HG02588 (cell line): ENCODE results near the gene ASPG.
"Not testable (repeated sequence)": the region's sequence is repeated elsewhere in the genome, so short reads cannot be mapped to it uniquely, and the experiment has no call there.

Experiments used
- ATAC-seq: cut with Tn5 transposase; IDR thresholded peaks from one replicate; pipeline ENCODE4 v1.9.1; 2021; ENCODE audit warnings: mild to moderate bottlenecking, moderate library complexity; ENCODE audit not compliant: unreplicated experiment

The ASPG gene

DNA sequence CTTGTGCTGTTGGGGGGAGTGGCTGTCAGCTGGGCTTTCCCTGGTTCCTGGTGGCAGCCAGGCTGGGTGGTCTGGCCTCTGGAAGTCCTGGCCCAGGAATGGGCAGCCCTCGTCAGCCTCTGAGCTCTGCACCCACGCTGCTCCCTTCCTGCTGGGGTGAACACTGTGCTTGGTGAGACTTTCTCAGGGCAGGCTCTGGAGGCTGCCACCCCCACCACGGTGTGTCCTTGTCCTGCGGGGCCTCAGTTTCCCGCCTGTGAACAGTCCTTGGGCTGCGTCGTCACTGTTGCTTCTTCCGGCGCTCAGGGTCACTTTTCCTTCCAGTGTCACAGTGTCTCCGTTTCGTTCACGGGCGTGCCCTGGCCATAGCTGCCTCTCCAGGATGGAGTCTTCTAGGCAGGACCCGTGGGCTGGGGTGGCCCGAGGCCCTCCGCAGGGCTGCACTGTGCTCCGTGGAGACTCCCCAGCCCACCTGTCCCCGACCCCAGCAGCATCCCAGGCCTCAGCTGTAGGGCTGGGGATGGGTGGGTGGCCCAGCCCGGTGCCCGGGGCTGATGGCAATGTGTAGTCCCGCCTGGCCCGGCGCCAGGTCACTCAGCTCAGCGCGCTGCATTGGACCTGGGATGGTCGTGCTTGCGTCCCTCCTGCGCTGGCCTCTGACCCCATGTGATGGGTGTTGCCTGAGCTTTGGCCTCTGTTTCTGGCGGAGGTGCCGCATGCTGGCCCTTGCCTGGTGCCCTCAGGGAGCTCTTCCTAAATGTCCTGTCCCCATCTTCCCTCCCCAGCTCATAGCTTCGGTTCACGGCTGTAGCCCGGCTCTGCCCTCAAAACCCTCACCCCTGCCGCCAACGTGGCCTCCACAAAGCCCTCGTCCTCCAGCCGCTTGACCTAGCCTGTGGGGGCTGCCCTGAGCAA lies 59.7 kb downstream of the ASPG start:
- no peak for ATAC-seq

- ATAC-seq, result no peak
Measured at GRCh38 chr14:104145826-104146601, 60.5 kb downstream of the ASPG start.

GRCh38 chr14:104146651-104147345 lies 61.3 kb downstream of the ASPG start:
- ATAC-seq, result no peak

GRCh38 chr14:104147346-104148125 lies 62.0 kb downstream of the ASPG start:
- ATAC-seq, result no peak

DNA sequence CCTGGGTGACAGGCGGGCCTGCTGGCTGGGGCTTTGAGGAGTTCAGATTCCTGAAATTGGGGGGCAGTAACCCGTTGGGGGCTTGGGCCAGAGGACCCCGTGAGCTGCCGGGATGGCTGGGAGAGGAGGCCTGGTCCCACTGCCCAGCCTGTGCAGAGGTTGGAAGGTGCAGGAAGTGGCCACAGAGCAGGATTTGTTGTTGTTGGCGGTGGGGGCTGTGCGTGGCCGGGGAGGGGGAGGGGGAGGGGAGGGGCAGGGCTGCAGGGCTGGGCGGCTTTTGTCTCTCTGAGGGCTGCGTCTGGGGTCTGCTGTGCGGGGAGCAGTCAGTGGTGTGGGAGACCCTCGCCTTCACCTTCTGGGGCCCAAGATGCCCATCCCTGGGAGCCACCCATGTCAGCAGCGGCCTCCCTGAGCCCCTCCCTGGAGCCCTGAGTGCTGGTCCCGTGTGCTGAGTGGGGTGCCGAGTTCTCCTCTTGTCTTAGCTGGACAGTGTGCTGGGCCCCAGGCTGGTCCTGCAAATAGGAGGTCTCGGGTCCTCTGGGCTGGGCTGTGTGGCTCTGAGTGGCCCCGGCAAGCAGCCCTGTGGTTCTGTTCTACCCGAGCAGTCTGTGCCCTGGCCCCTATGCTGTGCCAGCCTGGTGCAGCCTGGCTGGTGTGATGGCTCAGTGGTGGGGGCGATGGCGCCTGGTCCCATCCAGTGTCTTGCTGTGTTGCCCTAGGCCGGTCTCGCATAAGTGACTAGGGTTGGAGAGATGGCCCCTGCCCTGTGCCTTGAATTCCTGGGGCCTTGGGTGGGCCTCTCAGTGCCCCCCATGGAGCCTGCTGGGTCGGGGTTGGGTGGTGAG lies 63.2 kb downstream of the ASPG start:
- no peak for ATAC-seq

DNA sequence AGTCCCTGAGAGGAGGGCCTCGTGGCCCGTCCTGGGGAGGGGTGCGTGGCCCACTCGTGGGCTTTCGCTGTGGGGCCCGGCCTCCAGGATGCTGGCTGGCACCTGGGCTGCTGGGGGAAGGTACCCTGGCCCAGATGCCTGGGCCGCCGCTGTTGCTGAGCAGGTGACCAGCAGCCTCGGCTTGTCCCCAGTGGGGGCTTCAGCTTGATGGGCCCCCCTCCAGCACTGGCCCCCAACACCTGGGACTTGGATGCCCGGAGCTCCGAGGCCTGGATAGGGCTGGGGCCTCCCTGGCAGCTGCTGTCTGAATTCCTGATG lies 63.7 kb downstream of the ASPG start:
- ATAC-seq, result no peak

DNA sequence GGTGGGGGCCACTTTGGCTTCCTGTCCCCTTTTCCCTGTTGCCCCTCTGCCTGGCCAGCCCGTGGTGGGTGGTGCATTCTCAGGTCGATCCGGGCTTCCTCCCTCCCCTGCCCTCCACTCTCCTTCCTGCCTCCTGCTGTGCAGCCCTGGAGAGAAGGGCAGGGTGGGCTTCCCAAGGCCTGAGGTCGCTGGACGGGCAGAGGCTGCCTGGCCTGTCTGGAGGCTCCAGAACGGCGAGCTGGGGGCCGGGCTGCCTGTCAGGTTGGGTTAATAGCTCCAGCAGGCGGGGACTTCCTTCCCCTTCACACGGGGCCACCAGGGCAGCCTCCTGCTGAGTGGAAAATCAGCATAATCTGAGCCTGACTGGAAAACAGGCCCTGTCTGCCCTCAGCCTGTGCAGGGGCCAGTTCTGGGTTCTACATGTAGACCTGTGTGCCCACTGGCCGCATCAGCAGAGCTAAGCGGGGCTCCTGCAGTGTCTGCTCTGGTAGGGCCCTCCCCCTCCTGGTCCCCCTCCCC lies 64.2 kb downstream of the ASPG start:
- ATAC-seq, result no peak

GRCh38 chr14:104150136-104151025 lies 64.9 kb downstream of the ASPG start:
- ATAC-seq, result no peak

GRCh38 chr14:104151026-104151381 lies 65.5 kb downstream of the ASPG start:
- ATAC-seq, result no peak

- ATAC-seq, result no peak
Measured at GRCh38 chr14:104151566-104152245, 66.2 kb downstream of the ASPG start.

DNA sequence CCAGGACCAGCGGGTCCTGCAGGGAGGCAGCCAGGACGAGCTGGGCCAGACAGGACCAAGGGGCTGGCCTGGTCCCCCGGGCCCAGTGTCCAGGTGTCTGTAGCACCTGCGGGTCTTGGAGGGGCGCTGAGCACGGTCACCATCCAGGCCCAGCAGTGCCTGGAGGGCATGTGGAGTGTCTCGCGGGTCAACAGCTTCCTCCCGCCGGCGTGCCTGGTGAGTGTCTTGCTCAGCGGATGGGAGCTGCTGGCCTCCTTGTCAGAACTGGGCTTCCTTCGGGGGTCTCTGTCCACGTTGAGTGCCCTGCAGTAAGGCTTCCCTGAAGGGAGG lies 66.7 kb downstream of the ASPG start:
- no peak for ATAC-seq

DNA sequence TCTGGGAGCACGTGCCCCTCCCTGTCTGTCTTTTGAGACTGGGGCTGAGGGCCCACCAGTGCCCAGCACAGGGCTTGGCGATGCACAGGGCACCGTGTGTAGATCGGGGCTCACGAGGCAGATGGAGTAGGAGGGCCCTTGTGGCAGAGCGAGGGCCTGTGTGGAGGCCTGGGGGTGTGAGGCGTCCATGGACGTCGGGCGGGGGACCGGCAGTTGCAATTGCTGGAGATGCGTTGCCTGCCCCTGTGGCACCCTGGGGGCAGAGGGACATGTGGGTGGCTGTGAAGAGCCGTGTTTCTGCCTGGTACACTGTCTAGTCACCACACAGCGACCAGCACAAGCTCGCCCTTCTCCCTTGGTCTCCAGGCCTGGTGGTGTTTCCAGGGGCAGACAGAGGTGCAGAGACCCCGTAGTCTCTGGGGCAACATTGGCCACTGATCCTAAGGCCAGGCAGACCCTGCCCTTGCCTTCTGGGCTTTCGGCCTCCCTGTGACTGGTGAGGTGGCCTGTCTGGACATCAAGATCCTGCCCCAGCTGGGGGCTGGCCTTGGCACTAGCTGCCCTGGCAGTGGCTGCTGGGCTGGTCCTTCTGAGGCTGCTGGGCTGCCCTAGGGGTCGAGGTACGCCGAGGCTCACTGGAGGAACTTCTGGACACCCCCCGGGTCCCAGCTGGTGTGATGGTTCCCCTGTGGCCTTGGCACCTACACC lies 67.3 kb downstream of the ASPG start:
- no peak for ATAC-seq

- not testable (repeated sequence) for ATAC-seq
Measured at GRCh38 chr14:104153394-104153755, 67.9 kb downstream of the ASPG start.

DNA sequence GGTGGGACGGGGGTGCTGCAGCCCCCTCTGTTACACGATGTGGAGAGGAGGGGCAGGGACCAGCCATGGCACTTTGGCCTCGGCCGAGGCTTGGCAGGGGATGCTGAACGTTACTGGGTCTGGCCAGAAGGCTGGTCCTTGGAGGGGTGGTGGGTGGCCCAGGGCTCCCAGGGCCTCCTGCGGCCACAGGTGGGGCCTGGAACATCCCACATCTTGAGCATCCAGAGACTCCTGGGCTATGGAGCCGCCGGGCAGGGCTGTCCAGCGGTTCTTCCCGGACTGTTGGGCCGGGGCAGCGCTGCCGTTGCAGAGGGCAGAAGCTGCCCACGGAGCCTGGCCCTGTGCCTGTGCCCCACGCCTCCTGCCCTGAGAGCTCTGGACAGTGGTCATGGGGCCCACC lies 68.7 kb downstream of the ASPG start:
- ATAC-seq, result no peak

DNA sequence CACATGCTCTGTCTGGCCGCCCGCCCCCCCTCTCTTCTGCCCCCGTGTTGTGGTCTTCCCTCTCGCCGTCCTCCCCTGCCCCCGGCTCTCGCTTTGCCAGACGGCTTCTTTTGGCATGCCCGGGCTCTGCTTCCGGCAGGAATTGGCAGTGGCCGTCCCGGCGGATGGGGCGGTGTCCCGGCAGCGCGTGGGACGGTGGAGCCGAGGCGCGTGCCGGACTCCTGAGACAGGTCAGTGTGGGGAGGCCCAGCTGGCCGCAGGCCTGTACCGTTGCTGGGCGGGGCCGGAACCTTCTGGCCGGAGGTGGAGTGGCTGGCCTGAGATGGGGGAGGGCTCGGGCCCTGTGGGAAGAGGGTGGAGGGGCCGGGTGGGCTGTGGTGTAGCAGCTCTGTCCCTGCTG lies 70.0 kb downstream of the ASPG start:
- ATAC-seq, result no peak

DNA sequence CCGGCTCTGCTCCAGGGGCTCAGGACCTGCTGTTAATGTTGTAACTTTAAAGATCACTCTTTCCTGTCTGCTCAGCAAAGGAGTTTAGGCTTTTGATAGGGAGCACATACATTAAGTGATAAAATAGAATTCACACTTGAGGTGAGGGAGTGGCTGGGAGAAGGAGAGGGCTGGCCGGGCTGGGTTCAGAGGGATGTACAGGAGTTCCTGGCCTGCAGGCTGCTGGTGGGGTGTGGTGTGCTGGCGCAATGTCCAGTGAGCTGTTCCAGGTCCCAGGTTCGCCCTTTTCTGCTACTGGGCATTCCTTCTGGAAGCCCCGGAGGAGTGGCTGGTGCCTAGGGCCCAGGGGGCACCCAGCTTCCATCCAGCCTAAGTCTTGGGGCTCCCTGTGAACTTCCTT lies 70.6 kb downstream of the ASPG start:
- ATAC-seq, result no peak

- ATAC-seq, result no peak
Measured at GRCh38 chr14:104157016-104157928, 71.8 kb downstream of the ASPG start.
